HG02943 (cell line): Measurements from ENCODE around the gene BMP7.

Source experiments
- ATAC-seq: cut with Tn5 transposase; IDR thresholded peaks from one replicate; pipeline ENCODE4 v1.9.1; 2021; ENCODE audit warnings: mild to moderate bottlenecking, low read depth, moderate library complexity; ENCODE audit not compliant: unreplicated experiment

The BMP7 gene

DNA sequence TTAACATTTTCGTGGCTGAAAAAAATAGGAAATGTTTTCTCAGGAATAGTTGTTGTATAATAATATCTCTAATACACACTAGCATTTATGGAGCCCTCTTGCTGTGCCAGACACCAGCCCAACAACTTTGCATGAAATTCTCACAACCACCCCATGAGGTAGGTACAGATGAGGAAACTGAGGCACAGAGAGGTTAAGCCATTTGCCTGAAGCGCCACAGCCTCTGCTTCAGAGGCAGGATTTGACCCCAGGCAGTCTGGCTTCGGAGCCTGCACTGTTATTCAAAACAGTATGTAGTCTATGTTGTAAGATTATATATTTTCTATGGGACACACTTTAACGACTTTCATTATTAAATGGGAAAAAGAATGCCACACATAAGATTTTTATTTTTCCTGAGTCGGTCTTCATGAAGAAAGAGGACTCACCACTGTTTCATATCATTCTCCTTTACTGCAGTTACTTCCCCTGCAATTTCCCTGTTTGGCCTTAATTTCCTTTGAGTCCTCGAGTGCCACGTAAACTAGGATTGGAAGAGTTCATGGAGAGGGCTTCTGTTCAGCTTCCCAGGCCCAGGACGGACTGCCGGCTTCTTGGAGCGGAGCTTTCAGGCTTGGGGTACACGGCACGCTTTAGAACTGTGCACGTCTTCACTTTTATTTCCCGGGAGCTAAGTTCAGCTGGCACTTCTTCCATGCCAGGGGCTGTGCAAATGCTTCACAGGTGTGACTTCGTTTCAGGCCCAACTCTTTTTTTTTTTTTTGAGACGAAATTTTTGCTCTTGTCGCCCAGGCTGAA, 128.0 kb downstream of the BMP7 start:
- no peak for ATAC-seq

DNA sequence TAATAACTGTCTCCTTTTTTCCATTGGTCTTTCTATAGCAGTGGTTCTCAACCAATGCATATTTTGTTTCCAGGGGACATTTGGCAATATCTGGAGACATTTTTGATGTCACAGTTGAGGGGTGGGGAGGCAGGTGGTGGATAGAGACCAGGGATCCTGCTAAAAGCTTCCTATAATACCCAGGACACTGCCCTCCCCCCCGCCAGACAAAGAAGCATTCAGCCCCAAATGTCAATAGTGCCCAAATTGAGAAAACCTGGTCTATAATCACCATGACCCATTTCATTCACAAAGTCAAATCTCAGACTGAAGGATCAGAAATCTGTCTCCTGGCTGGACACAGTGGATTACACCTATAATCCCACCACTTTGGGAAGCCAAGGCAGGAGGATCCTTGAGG, 128.8 kb downstream of the BMP7 start:
- no peak for ATAC-seq

DNA sequence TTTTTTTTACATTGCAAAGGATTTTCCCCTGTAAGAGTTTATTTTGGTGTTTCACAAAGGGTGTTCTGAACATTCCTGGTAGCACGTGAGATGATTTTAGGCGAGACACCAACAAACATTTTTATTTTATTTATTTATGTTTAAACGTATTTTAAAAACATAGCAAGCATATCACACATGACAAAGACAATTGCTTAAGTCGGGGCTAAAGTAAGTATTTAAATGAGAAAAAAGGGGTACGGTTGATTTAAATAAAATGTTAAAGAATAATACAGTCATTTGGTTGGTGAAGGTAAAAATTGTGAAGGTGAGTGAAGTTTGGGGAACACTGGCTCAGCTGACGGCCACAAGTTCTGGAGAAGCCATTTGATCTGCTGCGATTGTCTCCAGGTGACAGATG, 129.7 kb downstream of the BMP7 start:
- ATAC-seq: no peak

DNA sequence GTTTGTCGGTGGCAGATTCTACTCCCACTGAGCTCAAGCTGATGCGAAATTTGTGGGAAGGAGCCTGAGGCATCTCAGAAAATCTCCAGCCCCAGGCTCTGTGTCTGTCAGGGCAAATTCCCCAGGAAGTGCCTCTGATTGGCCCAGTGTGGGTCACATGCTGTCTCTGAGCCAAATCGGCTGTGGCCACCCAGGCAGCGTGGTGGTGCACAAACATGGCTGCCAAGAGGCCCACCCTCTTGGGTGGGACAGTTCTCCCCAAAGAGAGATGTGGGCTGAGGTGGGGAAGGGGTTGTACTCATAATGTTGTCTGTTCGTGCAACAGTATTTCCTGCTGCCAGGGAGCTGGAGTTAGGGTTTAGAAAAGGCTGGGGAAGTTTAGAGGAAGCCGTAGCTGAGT, 130.6 kb downstream of the BMP7 start:
- no peak for ATAC-seq

DNA sequence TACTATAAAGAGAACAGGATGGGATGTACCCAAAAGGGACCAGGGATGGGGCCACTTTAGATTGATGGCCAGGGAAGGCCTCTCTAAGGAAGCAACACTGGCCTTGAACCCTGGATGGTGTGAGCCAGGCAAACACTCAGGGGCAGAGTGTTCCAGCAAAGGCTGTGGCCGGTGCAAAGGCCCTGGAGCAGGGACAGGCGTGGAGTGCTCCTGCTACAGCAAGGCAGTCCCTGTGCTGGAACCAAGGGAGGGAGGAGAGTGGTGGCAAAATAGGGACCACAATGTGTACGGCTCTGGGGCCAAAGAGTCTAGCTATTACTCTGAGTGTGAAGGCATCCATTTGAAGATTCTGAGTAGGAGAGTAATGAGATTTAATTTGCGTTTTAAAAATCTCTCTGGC, 131.6 kb downstream of the BMP7 start:
- no peak for ATAC-seq

DNA sequence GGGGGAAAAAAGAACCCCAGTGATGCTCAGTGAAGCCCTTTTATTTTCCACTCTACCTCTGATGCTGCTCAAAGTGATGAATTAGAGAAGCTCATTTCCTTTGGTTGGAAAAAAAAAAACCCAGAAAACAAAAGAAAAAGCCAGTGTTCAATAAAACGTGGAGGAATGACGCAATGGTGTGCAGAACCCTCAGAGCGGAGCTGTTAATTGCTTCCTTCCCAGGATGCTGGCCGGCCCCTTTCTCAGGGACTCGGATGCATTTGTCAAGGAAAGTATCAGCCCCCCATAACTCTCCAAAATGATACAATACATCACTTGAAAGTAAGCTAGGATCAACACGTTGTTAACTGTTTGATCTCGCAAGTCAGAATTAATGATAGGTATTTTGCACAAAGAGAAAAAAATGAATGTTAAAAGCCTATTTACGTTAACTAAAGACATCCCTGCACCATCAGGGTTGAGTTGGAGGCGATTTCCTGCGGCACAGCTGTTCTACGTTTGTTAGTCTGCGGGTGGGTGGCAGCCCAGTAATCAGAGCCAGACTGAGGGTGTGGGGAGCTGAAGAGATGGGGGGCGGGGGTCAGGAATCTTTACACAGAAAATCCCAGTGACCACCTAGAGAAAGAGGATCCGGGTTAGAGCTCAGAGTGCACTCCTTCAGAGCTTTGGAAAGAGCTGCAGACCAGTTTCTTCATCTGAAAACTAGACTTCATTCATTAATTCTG, 132.4 kb downstream of the BMP7 start:
- no peak for ATAC-seq

DNA sequence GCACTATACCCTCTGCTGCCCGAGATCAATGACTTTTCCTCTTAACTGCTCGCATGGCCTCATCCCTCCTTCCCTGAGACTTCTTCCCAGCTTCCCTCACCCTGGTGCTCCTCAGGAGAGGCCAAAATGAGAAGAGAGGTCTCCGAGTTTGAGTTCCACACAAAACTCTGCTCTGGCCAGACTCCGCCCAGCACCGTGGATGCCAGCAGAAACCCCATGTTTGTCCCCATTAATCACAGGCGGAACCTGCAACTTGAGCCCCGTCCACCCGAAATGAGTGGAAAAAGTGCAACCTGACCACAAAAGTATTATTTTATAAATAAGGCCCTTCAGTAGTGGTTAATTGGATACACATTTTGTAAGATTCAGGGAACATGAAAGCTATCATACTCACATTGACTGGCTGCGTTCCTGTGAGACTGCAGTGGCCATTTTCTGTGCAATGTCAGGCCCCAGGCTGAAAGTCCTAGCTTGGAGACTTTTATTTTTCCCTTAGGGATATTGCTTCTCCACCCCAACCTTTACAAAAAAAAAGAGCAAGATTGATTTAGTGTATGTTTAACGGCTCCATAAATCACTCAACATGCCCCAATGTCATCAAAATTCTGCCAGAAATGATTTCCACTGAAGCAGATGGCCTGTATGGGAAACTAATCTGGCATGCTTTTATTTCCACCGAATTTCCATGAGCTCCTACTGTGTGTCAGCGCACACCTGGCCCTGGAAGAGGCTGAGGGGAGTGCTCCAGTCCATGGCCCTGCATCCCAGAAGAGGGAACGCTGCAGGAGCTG, 134.6 kb downstream of the BMP7 start:
- no peak for ATAC-seq

DNA sequence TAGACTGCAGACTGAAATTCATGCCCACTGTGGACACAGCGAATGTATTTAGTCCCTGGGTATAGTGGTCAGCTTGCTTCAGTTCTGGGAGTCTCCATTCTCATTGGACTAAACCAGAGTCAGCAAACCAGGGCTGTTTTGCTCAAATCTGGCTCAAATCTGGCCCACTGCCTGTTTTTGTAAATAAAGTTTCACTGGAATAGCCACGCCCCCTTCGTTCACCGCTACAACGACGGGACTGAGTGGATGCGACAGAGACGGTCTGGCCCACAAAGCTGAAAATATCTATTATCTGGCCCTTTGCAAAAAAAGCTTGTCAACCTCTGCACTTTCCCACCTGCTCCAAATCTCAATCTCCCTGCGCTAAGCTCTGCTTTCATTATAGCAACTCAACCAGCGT, 135.4 kb downstream of the BMP7 start:
- ATAC-seq: no peak

DNA sequence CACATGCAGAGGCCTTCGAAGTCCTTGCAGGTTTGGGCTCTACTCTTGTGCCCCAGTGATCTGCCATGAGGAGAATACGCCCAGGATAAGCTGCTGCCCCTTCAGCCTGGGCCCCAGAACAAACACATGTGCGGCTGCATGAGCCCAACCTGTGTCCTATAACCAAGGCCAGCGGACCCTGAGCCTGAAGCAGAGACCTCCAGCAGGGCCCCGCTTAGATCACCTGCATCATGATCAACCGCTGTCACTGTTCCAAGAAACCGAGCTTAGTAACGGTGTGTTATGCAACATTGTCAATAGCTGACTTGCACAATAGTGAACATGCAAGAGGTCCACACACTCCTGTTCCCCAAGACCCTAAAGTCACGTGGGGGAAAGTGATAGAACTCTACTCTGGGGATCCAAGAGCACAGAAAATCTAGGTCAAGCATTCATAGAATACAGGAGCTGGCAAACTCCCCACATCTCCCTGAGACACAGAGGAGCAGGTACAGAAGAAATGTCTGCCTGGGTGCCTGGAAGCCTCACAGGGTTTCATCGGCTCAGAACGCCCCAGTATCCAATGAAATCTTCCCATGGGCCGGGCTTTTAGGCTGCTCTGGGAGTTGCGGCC, 136.2 kb downstream of the BMP7 start:
- no peak for ATAC-seq

DNA sequence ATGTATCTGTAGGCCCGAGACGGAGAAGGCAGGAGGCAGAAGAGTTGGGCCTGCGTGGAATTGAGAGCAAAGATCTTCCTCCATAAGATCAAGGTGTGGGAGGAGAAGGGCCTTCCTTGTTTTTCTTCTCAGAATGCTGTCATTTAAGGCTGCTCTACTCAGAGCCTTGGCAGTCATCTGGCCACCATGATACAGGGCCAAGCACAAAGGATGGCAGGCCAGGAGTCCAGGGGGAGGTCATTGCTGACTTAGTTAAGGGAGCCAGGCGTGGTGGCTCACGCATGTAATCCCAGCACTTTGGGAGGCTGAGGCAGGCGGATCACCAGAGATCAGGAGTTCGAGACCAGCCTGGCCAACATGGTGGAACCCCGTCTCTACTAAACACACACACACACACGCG, 137.1 kb downstream of the BMP7 start:
- ATAC-seq: no peak

DNA sequence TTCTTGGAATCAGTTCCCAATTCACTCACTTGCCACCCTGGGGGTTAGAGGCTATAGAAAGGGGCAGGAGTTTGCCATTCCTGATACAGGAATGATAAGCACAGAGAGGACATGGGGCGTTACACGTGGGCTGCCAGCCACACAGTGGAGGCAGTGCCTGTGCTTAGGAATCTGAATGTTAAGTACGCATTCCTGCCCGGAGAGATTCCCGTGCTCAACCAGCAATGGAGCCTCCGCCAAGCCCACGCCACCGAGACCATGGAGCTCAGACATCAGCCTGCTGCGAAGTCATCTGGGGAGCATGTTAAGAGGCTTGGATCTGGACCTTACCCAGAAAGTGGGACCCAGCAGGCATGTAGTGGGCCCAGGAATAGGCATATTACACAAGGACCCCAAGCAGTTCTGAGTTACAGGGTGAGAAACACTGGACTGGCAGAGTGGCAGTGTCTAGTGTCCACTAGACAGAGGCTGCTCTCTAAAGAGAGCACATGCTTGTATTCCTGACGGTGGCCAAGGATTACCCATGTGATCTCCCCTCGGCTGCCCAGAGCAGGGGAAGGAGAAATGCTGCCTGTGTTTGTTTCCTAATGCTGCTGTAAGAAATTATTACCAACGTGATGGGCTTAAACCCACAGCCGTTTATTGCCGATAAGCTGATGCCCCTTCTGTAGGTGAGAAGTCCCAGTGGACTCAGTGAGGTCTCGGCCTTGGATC, 138.2 kb downstream of the BMP7 start:
- no peak for ATAC-seq

DNA sequence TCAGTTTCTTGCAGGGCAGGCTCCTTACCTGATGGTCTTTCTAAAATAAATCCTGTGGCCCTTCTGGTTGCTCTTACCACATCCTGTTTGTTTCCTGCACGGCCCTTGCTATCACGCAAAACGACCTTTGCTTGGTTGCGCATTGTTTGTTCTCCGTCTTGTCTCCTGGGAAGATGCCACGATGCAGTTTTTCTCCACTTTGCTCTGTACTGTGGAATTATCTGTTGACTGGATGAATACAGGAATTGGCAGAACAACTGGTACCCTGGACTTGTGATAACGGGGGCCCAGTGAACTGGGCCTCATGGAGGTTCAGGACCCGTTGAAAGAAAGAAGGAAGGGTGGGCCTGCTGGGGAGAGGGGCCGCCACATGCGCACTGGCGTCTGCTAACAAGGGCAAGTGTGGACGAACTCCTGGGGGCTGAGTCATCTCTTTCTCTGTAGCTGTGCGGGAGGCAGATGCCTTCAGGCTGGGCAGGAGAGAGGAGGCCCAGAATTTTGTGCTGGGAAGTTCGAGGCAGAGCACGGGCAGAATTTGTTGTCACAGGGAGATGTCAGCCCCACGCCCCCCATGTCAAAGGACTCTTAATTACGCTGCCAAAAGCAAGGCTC, 139.9 kb downstream of the BMP7 start:
- no peak for ATAC-seq

DNA sequence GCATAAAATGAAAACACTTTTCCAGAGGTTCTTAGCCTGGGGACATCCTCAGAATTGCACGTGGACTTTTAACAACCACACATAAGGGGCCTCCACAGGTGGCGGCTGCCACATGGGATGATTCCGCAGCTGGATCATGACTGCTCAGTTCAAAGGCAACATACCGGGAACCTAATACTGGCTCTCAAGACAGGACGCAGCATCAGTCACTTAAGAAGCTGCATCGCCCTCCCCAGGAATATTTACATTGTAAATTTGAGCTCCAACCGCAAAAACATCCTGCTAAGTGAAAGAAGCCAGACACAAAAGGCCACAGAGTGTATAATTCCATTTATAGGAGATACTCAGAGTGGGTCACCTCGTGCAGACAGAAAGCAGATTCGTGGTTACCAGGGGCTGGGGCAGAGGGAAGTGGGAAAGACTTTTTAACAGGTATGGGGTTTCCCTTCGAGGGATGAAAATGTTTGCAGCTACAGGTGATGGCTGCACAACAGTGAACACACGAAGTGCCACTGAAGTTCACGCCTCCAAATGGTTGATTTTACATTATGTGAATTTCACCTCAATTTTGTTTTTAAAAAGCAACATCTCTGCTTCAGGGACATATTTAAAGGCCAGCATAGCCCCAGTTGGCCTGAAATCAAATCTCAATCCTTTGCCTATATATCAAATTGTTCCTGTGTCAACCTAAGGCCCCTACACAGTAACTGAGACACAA, 141.5 kb downstream of the BMP7 start:
- no peak for ATAC-seq

DNA sequence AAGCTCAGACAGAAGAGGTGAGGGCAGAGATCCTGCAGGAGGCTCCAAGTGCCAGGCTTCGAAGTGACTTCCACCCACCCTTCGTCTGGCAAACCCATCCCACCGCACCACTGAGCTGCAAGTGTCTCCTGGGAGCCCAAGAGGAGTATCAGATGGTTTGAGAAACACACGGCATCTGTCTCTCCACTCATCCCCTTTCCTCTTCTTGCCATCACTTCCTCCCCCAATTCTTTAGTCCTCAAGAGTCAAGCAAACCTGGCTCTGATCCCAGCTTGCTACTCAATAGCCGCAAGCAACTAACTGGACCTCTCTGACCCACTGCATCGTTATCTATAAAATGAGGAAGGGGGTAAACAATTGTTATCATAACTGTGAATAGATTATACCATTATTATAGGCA, 142.1 kb downstream of the BMP7 start:
- ATAC-seq: no peak

DNA sequence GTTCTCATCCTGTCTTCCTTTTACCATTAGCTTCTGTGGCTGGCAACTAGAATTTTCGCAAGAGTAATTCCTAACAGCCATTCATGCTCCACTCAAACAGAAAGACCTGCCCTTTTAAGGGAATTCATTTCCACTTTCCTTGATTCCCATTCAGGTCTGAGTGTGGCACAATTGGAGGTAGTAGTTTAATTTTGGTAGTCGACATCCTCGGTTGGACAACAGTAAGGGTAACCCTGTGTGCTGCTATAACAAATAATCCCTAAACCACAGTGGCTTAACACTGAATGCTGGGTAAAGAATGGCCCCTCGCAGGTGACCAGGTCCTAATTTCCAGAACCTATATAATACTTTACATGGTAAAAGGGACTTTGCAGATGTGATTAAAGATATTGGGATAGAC, 142.9 kb downstream of the BMP7 start:
- no peak for ATAC-seq

DNA sequence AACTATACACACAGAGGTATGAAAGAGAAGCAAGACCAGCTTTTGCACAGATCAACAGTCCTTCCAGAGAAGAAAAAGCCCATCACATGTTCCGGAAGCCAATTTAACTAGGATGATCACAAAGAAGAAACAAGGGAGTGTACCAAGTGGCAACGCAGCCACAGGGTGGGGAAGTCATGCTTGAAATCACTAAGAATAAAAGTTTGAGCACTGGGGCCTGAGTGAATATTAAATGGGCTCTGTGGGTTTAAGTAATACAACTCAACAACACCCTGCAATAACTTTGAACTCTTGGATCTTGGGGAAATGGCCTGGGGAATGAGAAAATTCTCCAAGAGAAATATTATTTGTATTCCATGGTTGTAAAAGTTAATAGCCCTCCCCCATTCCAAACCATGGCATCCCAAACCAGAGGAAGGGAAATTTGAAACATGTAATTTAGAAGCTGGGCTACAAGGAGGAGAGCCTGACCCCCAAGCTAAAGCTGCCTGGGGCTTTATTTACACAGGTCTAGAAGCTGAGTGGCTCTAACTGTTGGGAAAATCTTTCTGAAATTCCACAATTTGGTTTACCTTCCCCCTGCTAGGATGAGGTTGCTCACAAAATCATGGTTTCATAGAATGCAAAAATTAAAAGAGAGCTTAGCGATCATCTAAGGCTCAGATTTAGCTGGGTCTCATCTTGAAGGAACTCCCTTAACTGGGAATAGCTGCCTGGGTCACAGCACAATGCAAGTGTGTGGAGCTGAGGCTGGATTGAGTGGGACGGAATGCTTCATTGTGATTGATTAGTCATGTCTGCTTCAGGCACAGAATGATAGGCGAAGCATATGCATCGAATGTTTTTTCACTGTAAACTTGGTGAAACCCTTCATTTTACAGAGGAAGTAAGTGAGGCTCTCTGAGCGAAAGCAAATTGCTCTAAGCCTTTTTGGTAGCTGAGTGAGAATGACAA, 143.6 kb downstream of the BMP7 start:
- ATAC-seq: no peak

DNA sequence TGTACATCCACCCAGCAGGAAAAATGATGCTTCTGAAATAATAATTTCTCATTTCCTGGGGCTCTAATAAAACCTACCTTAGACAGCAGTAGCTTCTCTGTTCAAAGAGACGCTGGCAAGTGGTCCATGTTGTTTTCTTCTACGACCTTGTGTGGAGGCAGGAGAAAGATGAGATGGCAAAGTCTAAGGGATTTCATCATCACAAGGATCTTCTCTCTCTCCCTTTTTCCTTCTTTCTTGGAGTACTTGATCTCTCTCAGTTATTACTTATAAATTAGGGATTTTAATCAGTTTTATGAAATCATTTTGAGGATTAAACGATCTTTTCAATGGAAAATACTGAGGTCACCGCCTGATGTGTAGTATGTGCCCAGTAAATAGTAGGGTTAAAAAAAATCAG, 147.5 kb downstream of the BMP7 start:
- no peak for ATAC-seq
